IPS-18c (cell line): ENCODE results near the gene RNF214.
"Not testable (repeated sequence)": the region's sequence is repeated elsewhere in the genome, so short reads cannot be mapped to it uniquely, and the experiment has no call there.

Experiments used
- H3K4me3 ChIP-seq: 2 replicates; pipeline ENCODE4 v1.7.0; 2013; ENCODE audit warnings: low read depth, mild to moderate bottlenecking, low read length, moderate library complexity; ENCODE audit not compliant: insufficient read depth
- H3K9me3 ChIP-seq: one replicate; pipeline ENCODE4 v1.6.1; 2013; ENCODE audit warnings: mild to moderate bottlenecking, low read length, moderate library complexity; ENCODE audit not compliant: control insufficient read depth, insufficient read depth

RNF214 gene

DNA sequence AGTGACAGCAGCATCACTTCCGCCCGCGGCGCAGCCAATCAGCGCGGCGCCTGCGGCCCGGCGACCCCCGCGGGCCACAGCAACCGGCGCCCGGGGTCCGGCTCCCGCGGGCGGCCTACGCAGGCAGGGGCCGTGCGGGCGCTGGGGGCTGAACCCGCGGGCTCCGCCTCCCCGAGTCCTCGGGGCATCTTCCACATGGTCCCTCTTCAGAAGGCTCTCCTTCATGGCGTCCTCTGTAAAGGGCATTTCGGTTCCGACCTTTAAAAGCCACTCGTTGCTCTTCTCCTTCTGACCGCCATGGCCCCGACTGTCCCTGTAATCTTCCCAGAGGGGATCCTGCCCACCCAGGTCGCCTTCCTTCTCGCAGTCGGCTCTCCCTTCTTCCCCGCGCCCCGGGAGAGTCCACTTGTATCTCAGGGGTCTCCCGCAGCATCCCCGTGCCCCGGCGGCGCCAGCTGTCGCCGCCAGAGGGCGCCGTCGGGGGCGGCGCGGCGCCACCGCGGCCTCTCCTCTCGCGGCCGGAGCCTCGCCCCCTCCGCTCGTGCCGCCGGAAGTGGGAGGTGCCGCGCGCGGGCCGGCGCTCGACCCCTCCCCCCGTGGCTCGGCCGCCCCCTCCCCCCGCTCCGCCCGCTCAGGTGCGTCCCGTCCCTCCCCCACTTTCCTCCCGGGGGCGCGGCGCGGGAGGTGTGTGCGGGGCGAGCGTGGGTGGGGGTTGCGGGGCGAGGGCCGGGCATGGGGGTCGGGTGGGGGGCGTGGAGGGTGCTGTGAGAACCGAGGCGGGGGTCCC is at the start of gene RNF214:
Gene RNF214, plus strand, starts transcription at position 580 of the 787 bp plus-strand sequence. CDS start 1,602 bp downstream, outside the sequence.
- Histone ChIP-seq H3K4me3 (peak within 1 kb of the TSS; percentile 98), H3K9me3 (peaks cover 2% of the 10 kb centered on the region)

GRCh38 chr11:117183178-117183577 is 49.3 kb upstream of the RNF214 start:
- not testable (repeated sequence) for H3K9me3 ChIP-seq, H3K4me3 ChIP-seq

DNA sequence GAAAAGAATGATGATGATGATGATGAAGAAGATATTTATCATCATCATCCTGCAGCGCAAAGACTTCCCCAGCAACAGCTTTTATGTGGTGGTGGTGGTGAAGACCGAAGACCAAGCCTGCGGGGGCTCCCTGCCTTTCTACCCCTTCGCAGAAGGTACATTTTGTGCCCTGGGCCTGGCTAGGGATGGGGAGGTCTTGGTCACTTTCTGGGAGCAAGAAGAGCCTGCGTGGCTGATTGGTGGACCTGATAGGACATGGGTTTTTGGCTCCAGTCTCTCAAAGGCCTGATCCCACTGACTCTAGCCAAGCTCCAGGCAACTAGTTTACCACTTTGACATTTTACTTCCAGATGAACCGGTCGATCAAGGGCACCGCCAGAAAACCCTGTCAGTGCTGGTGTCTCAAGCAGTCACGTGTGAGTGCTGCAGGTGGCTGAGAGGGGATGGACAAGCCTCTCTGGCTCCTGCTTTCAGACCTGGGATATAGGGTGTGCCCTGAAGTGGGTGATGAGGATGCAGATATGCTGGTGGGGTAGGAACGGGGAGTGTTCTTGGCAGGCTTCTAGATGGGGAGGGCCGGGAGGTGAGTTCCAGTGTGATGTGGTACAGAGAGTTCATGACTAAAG is 48.6 kb upstream of the RNF214 start:
- no peak overlapping the region for H3K4me3 ChIP-seq
- no peaks in the 10 kb centered on the region for H3K9me3 ChIP-seq

- no peak overlapping the region for H3K4me3 ChIP-seq
- no peaks in the 10 kb centered on the region for H3K9me3 ChIP-seq
Measured at GRCh38 chr11:117185736-117186430, 46.6 kb upstream of the RNF214 start.

DNA sequence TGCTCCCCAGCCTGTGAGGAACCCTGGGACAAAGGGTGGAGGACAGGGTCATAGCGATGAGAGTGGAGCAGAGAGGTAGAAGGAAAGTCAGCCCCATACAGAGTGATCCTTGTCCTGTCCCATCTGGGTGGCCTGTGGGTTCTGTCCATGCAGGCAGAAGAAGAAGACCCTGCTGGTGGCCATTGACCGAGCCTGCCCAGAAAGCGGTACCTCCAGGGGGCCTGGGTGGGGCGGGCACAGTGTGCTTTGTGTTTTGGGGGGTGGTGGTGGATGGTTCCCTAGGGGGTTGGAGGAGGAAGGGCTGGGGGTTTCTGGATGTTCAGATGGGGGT is 46.1 kb upstream of the RNF214 start:
- no peak overlapping the region for H3K4me3 ChIP-seq
- no peaks in the 10 kb centered on the region for H3K9me3 ChIP-seq

- H3K4me3 ChIP-seq = no peak overlapping the region
- H3K9me3 ChIP-seq = no peaks in the 10 kb centered on the region
Measured at GRCh38 chr11:117187007-117187406, 45.5 kb upstream of the RNF214 start.

GRCh38 chr11:117187428-117187798 is 45.1 kb upstream of the RNF214 start:
- Histone ChIP-seq H3K9me3 (no peaks in the 10 kb centered on the region), H3K4me3 (no peak overlapping the region)

GRCh38 chr11:117187799-117188481 is 44.5 kb upstream of the RNF214 start:
- Histone ChIP-seq H3K4me3 (no peak overlapping the region), H3K9me3 (no peaks in the 10 kb centered on the region)

DNA sequence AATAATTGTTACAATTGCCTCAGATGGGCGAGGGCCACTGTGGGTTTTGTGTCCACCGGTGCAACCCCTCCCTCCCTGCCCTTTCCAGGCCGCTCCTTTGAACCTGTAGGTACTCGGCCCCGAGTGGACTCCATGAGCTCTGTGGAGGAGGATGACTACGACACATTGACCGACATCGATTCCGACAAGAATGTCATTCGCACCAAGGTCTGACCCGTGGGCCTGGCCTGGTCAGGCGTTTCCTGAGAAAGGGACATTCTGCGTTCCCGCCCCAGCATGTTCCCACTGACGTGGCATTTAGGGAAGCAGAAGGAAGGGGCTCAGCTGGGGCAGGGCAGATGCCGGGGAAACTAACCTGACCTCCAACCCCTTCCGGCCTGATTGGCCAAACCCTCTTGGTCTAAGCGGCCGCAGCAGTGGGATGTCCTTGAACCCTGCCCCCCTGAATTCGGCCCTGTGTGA is 43.8 kb upstream of the RNF214 start:
- Histone ChIP-seq H3K4me3 (no peak overlapping the region), H3K9me3 (no peaks in the 10 kb centered on the region)

DNA sequence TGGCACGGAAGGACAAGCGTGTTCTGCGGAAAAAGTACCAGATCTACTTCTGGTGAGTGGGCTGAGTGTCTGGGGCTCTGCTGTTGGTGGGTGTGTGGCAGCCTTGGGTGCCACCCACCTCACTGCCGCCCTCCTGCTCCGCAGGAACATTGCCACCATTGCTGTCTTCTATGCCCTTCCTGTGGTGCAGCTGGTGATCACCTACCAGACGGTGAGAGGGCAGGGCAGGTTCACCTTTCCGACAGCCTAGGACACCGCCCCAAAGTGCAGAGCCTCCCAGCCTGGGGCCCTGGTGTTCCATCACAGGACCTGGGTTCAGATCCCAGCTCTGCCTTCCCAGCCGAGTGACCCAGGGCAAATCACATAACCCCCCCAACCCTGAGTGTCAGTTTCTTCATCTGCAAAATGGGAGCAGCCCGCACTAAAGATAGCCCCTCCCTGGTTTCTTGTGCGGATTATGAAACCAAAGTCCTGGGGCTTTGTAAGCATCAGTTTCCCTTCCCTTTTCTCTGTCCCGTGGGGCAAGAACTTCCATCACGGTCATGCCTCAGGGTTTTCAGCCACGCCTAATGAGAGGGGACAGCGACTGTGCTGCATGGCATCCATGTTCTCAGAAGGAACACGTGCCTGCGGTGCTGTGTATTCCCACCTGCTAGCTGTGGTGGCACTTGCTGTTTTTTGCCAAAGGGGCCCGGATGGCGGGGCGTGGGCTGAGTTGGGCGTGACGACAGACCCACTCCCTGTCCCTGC is 43.1 kb upstream of the RNF214 start:
- no peaks in the 10 kb centered on the region for H3K9me3 ChIP-seq
- H3K4me3 ChIP-seq = no peak overlapping the region

GRCh38 chr11:117189941-117190544 is 42.4 kb upstream of the RNF214 start:
- Histone ChIP-seq H3K9me3 (no peaks in the 10 kb centered on the region), H3K4me3 (no peak overlapping the region)

- Histone ChIP-seq H3K4me3 (no peak overlapping the region), H3K9me3 (no peaks in the 10 kb centered on the region)
Measured at GRCh38 chr11:117191680-117192400, 40.6 kb upstream of the RNF214 start.

GRCh38 chr11:117192401-117192875 is 40.0 kb upstream of the RNF214 start:
- H3K4me3 ChIP-seq = no peak overlapping the region

GRCh38 chr11:117193130-117194020 is 39.1 kb upstream of the RNF214 start:
- H3K9me3 ChIP-seq = no peaks in the 10 kb centered on the region
- H3K4me3 ChIP-seq = no peak overlapping the region

More at GRCh38 chr11:117192401-117192875, 40.0 kb upstream of the RNF214 start:
- no peaks in the 10 kb centered on the region for H3K9me3 ChIP-seq

DNA sequence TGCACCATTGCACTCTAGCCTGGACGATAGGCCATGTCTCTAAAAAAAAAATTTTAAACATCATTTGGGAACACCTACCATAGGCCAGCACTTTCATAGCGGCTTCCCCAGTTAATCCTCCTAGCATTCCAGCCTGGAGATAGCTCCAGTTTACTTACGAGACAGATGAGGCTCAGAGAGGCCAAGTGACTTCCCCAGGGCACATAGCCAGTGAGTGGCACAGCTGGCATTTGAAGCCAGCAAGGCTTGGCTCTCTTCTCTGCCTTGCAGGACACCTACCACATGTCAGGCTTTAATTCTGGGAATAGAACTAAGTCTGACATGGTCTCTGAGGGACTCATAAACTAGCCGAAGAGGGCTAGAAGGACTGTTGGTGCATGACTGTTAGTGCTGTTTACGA is 38.2 kb upstream of the RNF214 start:
- Histone ChIP-seq H3K9me3 (no peaks in the 10 kb centered on the region), H3K4me3 (no peak overlapping the region)
